Measurements from ENCODE around the gene ZNF223.

- TF ChIP-seq CTCF (IDR thresholded peaks at IDR 0.05) (no peak), POLR2A (IDR thresholded peaks at IDR 0.05) (no peak)
These were observed 14.5 kb downstream of the ZNF223 start for GRCh38 chr19:44066305-44066704.
